SK-N-MC (cell line): Measurements from ENCODE around the gene BABAM2.

Experiments used
- EZH2 ChIP-seq: fragments of 200-600 bp; sonication (generic); IDR thresholded peaks from one replicate; pipeline ENCODE4 v1.6.1; 2017; ENCODE audit warnings: antibody characterized with exemption
- POLR2AphosphoS5 ChIP-seq: IDR thresholded peaks from 2 replicates; pipeline ENCODE4 v1.6.1; 2012; ENCODE audit warnings: mild to moderate bottlenecking, low read depth, low read length, borderline replicate concordance

DNA sequence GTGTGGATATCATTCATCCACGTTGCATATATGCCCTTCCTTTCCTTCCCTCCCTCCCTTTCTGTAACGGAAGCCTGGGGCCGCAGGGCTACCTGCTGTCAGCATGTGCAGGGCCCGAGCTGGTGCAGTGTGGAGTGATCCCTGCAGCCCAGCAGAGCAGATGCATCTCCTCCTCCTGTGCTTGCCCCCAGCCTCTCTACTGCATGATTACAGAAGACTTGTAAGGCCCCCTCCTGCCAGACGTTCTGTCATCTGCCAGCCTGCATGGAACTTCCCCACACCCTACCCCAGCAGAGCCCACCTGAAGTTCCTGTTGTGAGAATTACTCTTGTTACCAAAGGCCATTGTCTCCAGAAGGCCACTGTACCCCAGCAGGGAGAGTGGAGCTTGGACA is 434.6 kb downstream of the BABAM2 start:
- TF ChIP-seq EZH2 (no peak), POLR2AphosphoS5 (no peak)
